NCI-H2171 (cell line): Measurements from ENCODE around the gene STON2.
A peak's percentile ranks its signal among the peaks of the same experiment; 100 is the strongest.

Experiments used
- DNase-seq: peaks from one replicate; lab custom pipeline; 2025; lab: John Stamatoyannopoulos, UW

The STON2 gene

GRCh38 chr14:81331229-81332021 is 68.7 kb downstream of the STON2 start:
- DNase-seq = no peak

- DNase-seq = no peak
These were observed 69.5 kb downstream of the STON2 start for GRCh38 chr14:81330619-81331122.

GRCh38 chr14:81329640-81330381 is 70.3 kb downstream of the STON2 start:
- peak; percentile 39 for DNase-seq

- no peak for DNase-seq
These were observed 73.7 kb downstream of the STON2 start for GRCh38 chr14:81326451-81326850.

GRCh38 chr14:81324011-81324410 is 76.1 kb downstream of the STON2 start:
- peak; percentile 60 for DNase-seq

- no peak for DNase-seq
These were observed 77.0 kb downstream of the STON2 start for GRCh38 chr14:81323093-81323492.

- no peak for DNase-seq
These were observed 80.2 kb downstream of the STON2 start for GRCh38 chr14:81319946-81320345.

GRCh38 chr14:81319314-81319713 is 80.8 kb downstream of the STON2 start:
- DNase-seq = no peak

GRCh38 chr14:81315341-81315740 is 84.8 kb downstream of the STON2 start:
- DNase-seq = peak; percentile 42

- peak; percentile 53 for DNase-seq
These were observed 85.5 kb downstream of the STON2 start for GRCh38 chr14:81314443-81315175.

GRCh38 chr14:81313775-81314429 is 86.2 kb downstream of the STON2 start:
- no peak for DNase-seq

- no peak for DNase-seq
These were observed 86.9 kb downstream of the STON2 start for GRCh38 chr14:81313200-81313599.

- DNase-seq = no peak
These were observed 87.7 kb downstream of the STON2 start for GRCh38 chr14:81312289-81312876.

- DNase-seq = peak; percentile 18
These were observed 88.3 kb downstream of the STON2 start for GRCh38 chr14:81311778-81312177.

- DNase-seq = peak; percentile 79
These were observed 89.0 kb downstream of the STON2 start for GRCh38 chr14:81311141-81311540.

- DNase-seq = no peak
These were observed 89.5 kb downstream of the STON2 start for GRCh38 chr14:81310606-81311005.

GRCh38 chr14:81309511-81309910 is 90.6 kb downstream of the STON2 start:
- no peak for DNase-seq

GRCh38 chr14:81305743-81306142 is 94.4 kb downstream of the STON2 start:
- no peak for DNase-seq

- DNase-seq = no peak
These were observed 95.1 kb downstream of the STON2 start for GRCh38 chr14:81305065-81305464.

- DNase-seq = no peak
These were observed 96.7 kb downstream of the STON2 start for GRCh38 chr14:81303258-81303935.

GRCh38 chr14:81302638-81303037 is 97.5 kb downstream of the STON2 start:
- no peak for DNase-seq
